ENCODE measurements around the gene VWA3B.
"Not testable (repeated sequence)": the region's sequence is repeated elsewhere in the genome, so short reads cannot be mapped to it uniquely, and the experiment has no call there.

VWA3B gene

DNA sequence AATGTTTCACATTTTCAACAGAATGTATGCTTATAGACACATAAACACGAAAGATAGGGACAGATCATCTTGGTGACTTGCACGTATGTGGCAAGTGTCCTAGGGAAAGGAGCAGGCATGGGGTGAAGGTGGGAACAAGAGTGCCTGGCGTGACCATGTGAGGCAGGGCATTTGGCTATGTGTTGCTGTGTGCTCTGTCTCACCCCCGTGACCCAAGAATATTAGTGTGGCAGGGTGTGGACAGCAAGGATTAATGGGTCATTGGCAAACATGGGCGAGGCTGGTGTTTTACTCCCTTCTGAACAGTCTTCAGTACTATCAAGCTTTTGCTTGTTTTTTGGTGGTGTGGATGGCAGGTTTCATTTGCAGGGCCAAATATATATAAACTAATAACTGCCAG is 1.3 kb upstream of the VWA3B start:
- DNase-seq: no peak

DNA sequence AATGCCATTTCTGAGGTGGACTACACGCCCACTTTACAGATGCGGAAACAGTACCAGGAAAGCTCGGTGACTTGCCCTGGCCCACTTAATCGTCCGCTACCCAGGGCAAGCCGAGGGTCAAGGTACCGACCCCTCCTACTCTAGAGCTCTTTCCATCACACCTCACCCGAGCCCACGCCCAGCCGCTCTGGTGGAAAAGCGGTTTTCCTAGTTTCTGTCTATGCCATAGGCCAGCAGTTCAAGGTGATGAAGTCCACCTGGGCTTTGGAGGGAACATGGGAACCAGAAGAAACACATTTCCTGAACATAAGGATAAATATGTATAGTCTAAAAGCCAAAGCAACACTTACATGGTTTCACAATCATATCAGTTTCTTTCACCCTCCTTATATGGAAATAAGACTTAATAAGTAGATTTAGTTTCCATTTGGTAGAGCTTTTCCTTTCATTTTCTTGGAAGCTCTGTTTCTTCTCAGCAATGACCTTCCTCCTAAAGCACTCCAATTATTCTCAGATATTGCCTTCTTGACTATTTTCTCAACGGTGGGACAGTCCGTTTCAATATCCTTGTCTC is 567 bp downstream of the VWA3B start:
- DNase-seq: no peak

DNA sequence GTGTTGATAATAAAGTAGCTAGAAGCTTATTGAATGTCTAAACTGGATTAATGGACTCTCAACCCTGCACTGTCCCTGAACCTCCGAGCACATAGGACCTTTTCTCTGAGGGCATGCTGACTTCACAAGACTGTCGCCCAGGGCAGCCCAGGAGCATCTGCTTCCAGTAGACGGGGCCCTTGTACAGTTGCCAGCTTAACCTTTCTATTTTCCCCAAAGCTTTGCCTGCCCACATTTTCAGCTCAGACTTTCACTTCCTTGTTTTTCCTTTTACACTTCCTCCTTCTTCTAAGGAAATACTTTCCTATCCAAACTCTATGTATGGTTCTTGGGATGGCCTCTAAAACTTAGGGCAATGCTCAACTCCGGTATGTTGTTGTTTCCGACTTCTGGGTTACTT is 1.3 kb downstream of the VWA3B start:
- DNase-seq: peak; percentile 44

DNA sequence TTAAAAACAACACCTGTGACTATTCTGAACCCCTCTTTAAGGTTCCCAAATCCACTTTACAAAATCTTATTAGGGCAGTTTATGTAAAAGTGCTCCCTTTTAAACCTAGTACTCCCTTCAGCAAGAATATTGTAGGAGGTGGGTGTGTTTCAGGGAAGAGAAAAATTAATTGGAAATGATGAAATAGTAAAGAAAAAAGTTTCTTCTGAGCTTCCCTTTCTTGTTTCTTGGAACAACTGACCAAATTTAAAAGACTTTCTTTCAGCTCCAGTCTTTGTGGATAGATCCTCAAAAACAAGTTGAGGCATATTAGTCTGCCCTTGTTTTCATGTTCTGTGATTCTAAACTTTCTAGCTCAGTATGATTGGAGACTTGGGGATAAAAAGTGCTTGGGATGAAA is 3.0 kb downstream of the VWA3B start:
- DNase-seq: no peak

DNA sequence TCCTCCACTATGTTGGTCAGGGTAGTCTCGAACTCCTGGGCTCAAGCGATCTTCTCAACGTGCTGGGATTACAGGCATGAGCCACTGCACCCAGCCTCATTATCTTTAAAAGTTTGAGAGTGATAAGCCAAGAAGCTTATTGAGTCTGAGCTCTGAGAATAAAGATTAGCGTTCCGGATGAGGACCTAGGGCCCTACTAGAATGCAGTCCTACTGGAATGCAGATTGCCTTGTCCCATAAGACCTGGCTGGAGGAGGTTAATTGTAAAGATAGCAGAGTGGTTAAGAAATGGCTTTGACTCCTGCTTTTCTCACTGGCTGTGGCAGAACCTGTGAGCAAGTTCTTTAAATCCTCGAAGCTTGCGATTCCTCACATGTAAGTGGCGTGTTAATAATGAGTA is 4.0 kb downstream of the VWA3B start:
- DNase-seq: no peak

DNA sequence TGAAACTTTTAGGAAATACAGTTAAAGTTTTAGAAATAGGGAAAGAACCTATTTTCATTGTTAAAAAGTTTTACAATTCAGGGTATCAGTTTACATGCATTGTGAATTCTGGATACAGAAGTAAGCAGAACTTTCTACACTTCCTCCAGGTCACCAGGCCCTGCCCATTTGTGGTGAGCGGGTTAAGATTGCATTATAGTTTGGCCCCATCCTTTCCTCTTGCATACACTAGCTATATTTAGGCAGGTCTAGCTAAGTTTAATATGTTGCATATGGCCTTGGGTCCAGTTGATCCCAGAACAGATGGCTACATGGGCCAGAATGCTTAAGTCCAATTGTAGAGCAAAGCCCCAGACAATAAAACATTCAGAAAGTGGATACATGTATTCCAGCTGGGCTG is 4.8 kb downstream of the VWA3B start:
- DNase-seq: peak; percentile 42

DNA sequence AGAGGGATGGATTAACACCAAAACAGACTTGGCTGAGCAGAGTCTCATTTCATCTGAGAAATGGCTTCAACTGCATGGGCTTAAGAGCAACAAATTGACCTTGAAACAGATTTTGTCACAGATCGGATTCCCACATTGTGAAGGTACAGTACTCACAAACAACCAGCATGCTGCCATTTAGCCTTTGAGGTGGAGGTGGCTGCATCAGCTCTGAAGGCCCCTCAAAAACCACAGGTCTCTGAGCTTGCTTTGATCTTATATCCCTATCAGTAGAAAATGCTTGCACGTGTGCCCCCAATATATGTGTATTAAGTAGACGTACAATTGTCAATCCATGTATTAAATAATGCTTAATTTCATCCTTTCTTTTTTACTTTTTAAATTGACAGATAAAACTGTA is 6.2 kb downstream of the VWA3B start:
- no peak for DNase-seq

DNA sequence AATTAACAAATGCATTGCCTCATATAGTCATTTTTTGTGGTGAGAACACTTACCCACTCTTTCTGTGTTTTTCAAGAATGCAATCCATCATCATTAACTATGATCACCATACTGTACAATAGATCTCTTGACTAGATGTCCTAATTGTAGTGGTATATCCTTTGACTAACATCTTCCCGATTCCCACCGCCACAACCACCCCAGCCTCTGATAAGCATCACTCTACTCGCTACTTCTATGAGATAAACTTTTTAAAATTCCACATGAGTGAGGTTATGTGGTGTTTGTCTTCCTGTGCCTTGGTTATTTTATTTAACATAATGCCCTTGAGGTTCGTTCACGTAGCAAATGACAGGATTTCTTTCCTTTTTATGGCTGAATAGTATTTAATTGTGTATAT is 6.6 kb downstream of the VWA3B start:
- no peak for DNase-seq

DNA sequence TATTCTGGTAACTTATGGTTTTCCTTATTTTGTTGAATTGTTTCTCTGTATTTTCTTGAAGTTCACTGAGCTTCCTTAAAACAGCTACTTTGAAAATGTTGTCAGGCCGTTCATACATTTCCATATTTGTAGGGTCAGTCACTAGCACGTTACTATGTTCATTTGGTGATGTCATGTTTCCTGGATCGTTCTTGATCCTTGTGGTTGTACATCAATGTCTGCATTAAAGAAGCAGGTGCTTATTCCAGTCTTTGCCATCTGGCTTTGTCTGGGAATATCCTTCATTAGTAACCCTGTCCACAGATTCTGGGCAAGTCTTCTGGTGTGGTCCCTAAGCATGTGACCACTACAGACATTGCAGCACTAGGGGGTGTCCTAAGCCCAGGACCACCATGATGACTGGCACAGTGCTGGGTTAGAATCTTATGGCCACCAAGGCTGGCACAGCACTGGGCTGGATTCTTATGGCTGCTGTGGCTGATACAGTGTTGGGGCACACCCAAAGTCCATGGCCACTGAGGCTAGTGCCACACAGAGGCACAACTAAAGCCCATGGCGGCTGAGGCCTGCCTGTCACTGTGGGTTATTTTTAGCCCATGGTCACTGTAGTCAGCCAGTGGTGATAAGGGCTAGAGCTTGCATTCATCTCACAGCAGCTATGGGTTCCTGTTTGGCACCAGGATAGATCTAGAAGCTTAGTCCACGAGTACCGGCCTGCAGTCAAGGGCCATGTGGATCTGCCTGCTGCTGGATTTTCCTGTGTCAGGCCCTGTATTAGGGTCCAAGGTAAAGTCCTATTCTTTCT is 13.2 kb downstream of the VWA3B start:
- no peak for DNase-seq

DNA sequence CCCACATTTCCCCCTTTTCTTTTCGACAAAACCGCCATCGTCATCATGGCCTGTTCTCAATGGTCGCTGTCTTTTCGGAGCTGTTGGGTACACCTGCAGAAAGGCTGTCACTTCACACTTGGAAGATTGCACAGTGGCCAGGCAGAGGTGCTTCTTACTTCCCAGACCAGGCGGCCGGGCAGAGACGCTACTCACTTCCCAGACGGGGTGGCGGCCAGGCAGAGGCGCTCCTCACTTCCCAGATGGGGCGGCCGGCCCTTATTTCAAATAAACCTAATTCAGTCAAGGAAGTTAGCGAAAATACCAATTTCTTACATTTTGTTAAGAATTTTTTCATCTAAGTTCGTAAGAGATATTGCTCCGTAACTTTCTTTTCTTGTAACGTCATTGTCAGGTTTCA is 15.3 kb downstream of the VWA3B start:
- DNase-seq: not testable (repeated sequence)

DNA sequence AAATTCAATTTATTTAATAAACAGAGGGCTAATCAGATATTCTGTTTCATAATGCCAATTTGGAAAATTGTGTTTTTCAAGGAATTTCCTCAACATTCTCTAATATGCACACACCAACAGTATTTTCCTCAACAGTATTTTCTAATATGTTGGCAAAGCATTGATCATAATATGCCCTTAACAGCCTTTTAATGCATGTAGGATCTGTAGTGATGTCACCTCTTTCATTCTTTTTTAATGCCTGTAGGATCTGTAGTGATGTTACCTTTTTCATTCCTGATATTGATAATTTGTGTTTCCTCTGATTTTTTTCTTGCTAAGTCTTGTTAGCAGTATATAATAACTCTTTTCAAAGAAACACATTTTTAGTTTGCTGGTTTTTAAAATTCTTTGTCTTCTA is 15.9 kb downstream of the VWA3B start:
- DNase-seq: no peak

DNA sequence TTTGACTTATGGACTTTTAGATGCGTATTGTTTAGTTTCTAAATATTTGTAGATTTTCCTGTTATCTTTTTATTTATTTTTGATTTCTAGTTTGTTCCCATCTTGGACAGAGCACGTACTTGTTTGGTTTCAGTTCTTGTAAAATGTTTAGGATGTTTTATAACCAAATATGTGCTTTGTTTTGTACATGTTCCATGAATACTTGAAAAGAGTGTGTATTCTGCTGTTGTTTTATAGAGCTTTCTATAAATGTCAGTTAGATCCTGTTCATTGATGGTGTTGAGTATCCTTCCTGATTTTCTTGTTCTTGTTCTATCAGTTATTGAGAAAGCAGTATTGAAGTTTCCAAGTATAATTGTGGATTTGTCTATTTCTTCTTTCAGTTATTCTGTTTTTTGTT is 21.1 kb downstream of the VWA3B start:
- no peak for DNase-seq

DNA sequence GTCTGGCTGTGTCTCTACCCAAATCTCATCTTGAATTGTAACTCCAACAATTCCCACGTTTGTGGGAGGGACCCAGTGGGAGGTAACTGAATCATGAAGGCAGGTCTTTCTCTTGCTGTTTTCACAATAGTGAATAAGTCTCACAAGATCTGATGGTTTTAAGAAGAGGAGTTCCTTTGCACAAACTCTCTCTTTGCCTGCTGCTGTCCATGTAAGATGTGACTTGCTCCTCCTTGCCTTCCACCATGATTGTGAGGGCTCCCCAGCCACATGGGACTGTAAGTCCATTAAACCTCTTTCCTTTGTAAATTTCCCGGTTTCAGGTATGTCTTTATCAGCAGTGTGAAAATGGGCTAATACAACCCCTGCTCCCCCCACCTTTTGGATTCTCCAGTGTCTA is 23.8 kb downstream of the VWA3B start:
- DNase-seq: no peak

DNA sequence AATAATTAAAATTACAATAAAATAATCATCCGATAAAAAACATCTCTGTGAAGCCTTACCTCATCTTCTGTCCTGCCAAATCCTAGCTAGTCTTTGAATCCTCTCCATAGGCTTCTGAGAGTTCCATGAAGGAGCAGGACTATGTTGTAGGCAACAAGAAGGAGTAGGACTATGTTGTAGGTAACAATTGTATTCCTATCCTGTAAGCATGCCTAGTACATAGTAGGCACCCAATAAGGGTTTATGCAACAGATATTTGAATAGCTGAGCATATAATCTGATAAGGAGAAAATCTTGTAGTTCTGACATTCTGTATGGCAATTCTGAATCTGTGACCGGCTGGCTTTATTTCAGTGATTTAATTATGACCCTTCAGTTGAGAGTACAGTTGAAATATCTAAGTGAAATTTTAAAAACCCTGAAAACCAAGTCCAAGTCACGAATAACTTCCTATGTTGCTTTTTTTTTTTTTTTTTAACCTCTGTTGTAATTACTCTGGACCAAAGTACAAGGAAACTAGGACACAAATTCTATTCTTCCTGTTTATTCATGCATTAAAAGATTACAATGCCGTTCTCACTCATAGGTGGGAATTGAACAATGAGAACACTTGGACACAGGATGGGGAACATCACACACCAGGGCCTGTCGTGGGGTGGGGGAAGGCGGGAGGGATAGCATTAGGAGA is 27.8 kb downstream of the VWA3B start:
- no peak for DNase-seq

DNA sequence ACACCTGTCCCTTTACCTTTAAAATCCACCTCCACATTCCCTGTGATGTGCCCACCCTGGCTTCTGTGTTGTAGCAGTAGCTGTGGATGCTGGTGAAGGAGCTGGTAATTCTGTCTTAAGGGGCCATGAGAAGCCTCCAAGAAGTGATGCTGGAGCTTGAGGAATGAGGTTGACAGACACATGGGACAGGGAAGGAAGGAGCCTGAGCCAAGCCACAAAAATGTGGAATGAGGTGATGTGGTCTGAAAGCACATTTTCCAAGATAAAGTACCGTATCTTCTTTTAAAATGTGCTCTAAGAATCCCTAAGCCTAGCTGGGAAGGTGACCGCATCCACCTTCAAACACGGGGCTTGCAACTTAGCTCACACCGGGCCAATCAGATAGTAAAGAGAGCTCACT is 31.2 kb downstream of the VWA3B start:
- no peak for DNase-seq

DNA sequence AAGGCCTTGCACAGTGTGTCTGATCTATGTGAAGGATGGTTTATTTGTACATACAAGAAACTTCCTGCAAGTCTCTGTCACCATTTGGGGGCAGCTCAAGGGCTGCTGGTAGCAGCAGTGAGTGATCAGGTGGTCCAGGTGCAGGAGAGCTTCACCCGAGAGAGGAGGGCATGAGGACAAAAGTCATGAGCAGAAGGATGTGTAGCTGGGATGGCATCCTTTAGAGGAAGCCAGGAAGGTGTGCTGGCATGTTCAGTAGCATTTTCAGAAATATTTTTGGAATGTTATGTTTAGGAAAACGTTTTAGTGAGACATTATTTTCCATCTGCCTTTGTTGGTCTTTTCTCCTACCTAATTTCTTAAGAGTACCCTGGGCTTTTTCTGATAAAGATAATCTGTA is 31.9 kb downstream of the VWA3B start:
- no peak for DNase-seq

DNA sequence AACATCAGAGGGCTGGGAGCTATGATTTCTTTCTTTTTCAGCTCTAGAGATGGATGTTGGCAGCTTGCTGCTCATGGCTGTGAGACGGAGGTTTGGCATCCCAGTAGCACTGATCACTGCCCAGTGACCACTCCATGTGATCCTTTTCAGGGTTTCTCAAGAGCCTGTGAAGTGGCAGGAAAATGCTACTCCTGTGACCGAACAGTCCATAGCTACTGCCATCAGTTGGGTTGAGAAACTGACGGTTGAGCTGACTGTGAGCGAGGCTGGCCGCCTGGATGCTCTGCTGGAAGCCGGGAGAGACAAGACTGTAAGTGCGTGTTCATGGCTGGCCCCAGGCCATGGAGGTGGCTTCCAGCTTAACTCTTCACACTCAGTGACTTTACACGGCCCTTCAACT is 34.2 kb downstream of the VWA3B start:
- DNase-seq: no peak

DNA sequence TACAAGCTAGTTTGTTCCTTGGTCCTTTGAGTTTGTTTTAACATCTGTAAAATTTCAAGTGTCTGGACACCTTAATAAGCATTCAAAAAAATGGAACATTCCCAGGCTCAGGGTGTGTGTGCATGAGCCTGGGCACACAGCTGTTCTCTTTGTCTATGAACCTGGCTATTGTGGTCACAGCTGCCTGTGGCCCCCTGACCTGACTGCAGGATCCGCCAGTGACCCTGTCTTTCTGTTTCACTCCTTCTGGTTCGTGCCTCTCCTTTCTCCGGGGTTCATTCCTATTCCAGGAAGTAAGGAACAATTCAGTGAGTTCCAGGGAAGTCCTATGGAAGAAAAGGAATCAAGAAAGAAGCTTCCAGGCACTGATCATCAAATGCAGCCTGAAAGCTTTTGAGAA is 35.6 kb downstream of the VWA3B start:
- DNase-seq: no peak

DNA sequence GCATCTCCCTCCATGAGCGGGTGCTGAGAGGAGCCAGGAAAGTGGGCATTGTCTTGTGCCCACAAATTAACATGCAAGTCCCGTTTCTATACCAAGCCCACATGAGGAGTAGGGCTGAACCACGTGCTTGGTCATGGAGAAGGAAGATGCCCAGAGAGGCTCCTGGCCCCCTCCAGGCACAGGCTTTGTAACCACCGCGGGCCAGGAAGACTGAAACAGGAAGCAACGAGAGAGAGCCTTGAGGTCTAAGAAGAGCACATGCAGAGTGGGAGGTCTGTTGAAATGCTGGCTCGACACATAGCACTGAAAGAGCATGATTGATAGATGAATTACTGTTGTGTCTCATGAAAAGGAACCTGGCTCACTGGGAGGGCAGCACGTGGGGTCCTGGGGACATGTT is 36.3 kb downstream of the VWA3B start:
- no peak for DNase-seq

DNA sequence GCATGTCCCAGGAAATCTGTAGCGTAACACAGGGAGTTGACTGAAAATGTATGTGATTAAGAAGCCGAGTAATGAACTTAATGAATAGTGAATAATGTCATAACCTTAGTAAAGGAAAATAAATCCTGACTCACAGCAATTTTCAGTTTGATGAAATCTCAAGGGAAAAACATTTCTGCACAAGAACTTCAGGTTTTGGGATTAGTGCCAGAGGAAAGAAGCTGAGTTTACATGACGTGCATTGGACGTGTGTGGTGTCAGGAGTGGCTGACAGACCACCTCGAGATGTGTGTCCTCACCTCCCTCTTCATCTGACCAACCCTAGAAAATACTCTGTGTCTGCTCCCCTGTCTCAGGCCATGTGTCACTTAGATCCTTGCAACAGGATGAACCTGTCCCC is 39.1 kb downstream of the VWA3B start:
- DNase-seq: no peak

DNA sequence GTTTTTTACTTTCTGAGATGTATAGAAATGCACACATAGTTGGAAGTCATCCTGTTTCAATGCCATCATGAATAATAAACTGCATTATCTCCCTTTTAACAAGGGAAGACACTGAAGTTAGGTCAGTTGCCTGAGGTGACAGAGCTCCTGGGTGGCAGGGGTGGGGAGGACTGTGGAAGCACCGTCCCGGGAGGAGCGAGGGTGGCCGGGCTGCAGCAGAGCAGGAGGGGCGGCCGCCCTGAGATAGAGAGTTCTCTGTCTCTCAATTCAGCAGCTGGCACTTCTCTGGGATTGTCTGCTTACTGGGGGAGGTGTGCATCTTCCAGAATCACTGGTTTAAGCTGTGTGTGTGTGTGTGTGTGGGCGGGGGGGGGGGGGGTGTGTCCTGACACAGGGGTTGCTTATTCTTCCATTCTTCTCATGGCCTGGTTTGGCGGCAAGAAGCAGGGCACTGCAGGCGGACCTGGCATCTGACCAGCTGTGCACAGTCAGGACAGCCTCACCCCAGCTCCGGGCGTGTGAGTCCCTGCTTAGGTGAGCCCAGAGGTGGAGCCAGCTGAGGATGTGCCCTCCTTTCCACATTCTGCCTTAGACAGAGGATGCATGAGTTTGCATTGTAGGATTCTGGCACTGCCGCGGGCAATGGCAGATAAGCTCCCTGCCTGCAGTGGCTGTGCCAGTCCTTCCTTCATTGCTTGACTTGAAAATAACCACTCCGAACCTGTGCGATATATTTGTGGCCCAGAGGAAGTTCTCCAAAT is 40.4 kb downstream of the VWA3B start:
- no peak for DNase-seq

DNA sequence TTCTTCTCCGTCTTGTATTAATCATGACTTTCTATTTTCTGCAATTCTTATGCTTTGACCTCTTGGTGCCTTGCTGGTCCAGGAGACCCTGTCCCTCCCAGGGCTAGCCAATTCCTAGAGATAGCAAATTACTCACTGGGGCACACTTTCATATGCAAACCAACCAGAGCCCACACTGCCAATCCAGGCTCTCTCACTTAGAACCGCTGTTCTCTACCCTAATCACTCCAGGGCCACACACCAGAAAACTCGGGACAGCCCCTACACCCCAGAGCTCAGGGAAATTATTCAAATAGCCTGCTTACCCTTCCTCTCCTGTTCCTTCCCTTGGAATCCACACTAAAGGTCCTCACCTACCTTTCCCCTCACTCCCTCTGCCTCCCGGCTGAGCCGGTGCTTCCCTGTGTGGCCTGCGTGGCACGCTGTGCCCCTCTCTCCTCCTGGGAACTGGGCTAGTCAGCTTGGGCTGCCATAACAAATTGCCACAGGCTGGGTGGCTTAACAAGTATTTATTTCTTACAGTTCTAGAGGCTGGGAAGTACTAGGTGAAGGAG is 41.7 kb downstream of the VWA3B start:
- DNase-seq: no peak

DNA sequence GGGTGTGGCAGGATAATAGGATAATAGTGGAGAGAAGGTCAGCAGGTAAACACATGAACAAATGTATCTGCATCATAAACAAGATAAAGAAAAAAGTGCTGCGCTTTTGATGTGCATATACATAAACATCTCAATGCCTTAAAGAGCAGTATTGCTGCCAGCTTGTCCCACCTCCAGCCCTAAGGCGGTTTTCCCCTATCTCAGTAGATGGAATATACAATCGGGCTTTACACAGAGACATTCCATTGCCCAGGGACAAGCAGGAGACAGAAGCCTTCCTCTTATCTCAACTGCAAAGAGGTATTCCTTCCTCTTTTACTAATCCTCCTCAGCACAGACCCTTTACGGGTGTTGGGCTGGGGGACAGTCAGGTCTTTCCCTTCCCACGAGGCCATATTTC is 43.1 kb downstream of the VWA3B start:
- not testable (repeated sequence) for DNase-seq
